ENCODE data around the gene TMEM129.
"Not testable (repeated sequence)": the region's sequence is repeated elsewhere in the genome, so short reads cannot be mapped to it uniquely, and the experiment has no call there.

The TMEM129 gene

GRCh38 chr4:1711571-1712215 lies 9.4 kb downstream of the TMEM129 start:
- peak overlapping the region; percentile 80 for H3K4me3 ChIP-seq (ENCODE audit: low read depth, low read length)
- DNase-seq (ENCODE audit: low read depth): no peak
- no peak for TF ChIP-seq CTCF (IDR thresholded peaks at IDR 0.05; ENCODE audit: control insufficient read depth, extremely low read depth, insufficient read depth)

- TF ChIP-seq CTCF (IDR thresholded peaks at IDR 0.05; ENCODE audit: control insufficient read depth, extremely low read depth, insufficient read depth): no peak
- no peak for DNase-seq (ENCODE audit: low read depth)
- H3K4me3 ChIP-seq (ENCODE audit: low read depth, low read length): peak overlapping the region; percentile 80
Measured at GRCh38 chr4:1711055-1711570, 10.0 kb downstream of the TMEM129 start.

- TF ChIP-seq CTCF (IDR thresholded peaks at IDR 0.05; ENCODE audit: control insufficient read depth, extremely low read depth, insufficient read depth): no peak
- no peak overlapping the region for H3K4me3 ChIP-seq (ENCODE audit: low read depth, low read length)
- DNase-seq (ENCODE audit: low read depth): no peak
Measured at GRCh38 chr4:1708581-1708980, 12.5 kb downstream of the TMEM129 start.

- DNase-seq (ENCODE audit: low read depth): no peak
- no peak for TF ChIP-seq CTCF (IDR thresholded peaks at IDR 0.05; ENCODE audit: control insufficient read depth, extremely low read depth, insufficient read depth)
- H3K4me3 ChIP-seq (ENCODE audit: low read depth, low read length): no peak overlapping the region
Measured at GRCh38 chr4:1706358-1706757, 14.8 kb downstream of the TMEM129 start.

- no peak overlapping the region for H3K4me3 ChIP-seq (ENCODE audit: low read depth, low read length)
- no peak for DNase-seq (ENCODE audit: low read depth)
- TF ChIP-seq CTCF (IDR thresholded peaks at IDR 0.05; ENCODE audit: control insufficient read depth, extremely low read depth, insufficient read depth): no peak
Measured at GRCh38 chr4:1705732-1706131, 15.4 kb downstream of the TMEM129 start.

GRCh38 chr4:1703867-1704266 lies 17.3 kb downstream of the TMEM129 start:
- DNase-seq (ENCODE audit: low read depth): no peak
- TF ChIP-seq CTCF (IDR thresholded peaks at IDR 0.05; ENCODE audit: control insufficient read depth, extremely low read depth, insufficient read depth): no peak
- H3K4me3 ChIP-seq (ENCODE audit: low read depth, low read length): no peak overlapping the region

GRCh38 chr4:1701671-1702070 lies 19.5 kb downstream of the TMEM129 start:
- H3K4me3 ChIP-seq (ENCODE audit: low read depth, low read length); DNase-seq (ENCODE audit: low read depth): not testable (repeated sequence)

Data from LNCaP clone FGC (cell line).